ENCODE data around the gene AP2B1. TPM values are rescaled to one million over a fixed set of nuclear protein-coding genes. Genes with fewer than 3 reads are reported as not detected.

The AP2B1 gene
- total and polyA plus RNA-seq, 9 of the 15 experiments (the other 6 are each of a cell fraction or from before 2014, with no cell fraction given), result 60.1 to 287 (median 105) TPM

DNA sequence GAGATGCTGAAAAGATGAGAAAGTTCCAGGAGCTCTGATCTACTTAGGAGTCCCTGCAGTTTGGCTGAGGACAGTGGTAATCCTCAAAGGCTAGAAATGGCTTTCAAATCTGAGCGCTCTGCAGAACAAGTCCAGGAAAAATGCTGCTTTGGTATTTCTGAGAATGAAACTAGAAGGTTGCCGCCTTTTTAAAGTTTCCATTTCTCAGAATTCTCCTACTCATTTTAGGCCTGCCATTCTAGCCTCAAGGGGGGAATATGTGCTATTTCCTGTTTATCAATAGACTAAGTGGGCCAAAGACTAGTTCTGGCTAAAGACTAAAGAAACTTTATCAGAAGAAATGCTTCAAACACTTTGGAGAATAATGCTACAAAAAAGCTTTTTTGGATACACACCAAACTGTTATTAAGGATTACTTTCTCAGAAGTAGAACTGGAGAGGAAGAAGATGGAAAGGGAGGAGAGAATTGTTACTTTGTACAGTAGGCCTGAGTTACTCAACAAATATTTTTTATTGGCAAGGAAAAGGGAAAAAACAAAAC is 49.5 kb upstream of the AP2B1 start, which contains the start of gene SLFN12L (continued):
- TF ChIP-seq, protein P1, sequence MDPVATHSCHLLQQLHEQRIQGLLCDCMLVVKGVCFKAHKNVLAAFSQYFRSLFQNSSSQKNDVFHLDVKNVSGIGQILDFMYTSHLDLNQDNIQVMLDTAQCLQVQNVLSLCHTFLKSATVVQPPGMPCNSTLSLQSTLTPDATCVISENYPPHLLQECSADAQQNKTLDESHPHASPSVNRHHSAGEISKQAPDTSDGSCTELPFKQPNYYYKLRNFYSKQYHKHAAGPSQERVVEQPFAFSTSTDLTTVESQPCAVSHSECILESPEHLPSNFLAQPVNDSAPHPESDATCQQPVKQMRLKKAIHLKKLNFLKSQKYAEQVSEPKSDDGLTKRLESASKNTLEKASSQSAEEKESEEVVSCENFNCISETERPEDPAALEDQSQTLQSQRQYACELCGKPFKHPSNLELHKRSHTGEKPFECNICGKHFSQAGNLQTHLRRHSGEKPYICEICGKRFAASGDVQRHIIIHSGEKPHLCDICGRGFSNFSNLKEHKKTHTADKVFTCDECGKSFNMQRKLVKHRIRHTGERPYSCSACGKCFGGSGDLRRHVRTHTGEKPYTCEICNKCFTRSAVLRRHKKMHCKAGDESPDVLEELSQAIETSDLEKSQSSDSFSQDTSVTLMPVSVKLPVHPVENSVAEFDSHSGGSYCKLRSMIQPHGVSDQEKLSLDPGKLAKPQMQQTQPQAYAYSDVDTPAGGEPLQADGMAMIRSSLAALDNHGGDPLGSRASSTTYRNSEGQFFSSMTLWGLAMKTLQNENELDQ (CRISPR knock-in tag; IDR thresholded peaks at IDR 0.05; ENCODE audit: borderline replicate concordance), result no peak
- TF ChIP-seq L3MBTL2 (IDR thresholded peaks at IDR 0.05), result peak; percentile 21; the same call in 1 of the 2 replicates
- TF ChIP-seq HDAC1 (IDR thresholded peaks at IDR 0.05), result 0 out of 4 replicates have a peak, but pooled peaks of 1 of the 2 experiments have one; percentile 36
- TF ChIP-seq, protein P2, sequence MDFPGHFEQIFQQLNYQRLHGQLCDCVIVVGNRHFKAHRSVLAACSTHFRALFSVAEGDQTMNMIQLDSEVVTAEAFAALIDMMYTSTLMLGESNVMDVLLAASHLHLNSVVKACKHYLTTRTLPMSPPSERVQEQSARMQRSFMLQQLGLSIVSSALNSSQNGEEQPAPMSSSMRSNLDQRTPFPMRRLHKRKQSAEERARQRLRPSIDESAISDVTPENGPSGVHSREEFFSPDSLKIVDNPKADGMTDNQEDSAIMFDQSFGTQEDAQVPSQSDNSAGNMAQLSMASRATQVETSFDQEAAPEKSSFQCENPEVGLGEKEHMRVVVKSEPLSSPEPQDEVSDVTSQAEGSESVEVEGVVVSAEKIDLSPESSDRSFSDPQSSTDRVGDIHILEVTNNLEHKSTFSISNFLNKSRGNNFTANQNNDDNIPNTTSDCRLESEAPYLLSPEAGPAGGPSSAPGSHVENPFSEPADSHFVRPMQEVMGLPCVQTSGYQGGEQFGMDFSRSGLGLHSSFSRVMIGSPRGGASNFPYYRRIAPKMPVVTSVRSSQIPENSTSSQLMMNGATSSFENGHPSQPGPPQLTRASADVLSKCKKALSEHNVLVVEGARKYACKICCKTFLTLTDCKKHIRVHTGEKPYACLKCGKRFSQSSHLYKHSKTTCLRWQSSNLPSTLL (IDR thresholded peaks at IDR 0.05), result no peak

DNA sequence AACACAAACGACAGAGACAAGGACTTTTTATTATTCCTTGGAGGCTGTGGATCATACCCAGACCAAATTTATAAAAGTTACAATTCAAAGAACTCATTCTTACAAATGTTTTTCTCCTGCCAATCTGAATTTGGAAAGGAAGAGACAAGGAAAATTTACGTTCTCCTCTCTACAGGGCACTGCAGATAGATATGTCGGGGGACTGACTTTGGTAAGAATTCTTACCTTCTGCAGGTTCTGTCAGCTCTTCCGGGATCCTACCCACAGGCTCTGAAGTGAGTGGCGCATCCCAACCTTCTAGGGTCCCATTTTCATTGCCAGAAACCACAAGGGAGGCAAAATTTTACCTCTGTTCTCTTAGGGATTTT is 47.5 kb upstream of the AP2B1 start:
- in situ Hi-C loops (cut with MboI), result loop anchor here (5.0 kb wide), 2 partner anchors 227 to 367 kb away; no protein-coding TSS in a partner anchor
- no peak for FAIRE-seq
- TF ChIP-seq ZNF592 (IDR thresholded peaks at IDR 0.05), result 0 out of 2 replicates have a peak, but pooled peaks have one; percentile 23
- TF ChIP-seq, protein P2 (IDR thresholded peaks at IDR 0.05), result no peak
- no peak for TF ChIP-seq NRF1 (conservative IDR thresholded peaks at IDR 0.05 in 1 of 2, IDR thresholded peaks at IDR 0.05 in 1 of 2)
- TF ChIP-seq KLF10 (CRISPR knock-in tag; IDR thresholded peaks at IDR 0.05), result no peak
- 0 out of 2 replicates have a peak, but pooled peaks have one; percentile 1 for TF ChIP-seq SMARCE1 (IDR thresholded peaks at IDR 0.05)

More for the DNA sequence above, 47.5 kb upstream of the AP2B1 start:
- no peaks in the 10 kb centered on the region for H3K27me3 ChIP-seq (ENCODE audit: control insufficient read depth in 2 of 2, insufficient read depth in 2 of 2, low read length in 2 of 2)
- no peak overlapping the region for H3K27ac ChIP-seq (ENCODE audit: extremely low read depth, low read depth, low read length)
- 23% methylated on average over 5 of the region's 5 CpGs for WGBS (ENCODE audit: insufficient coverage, low coverage, missing lambda C conversion rate)
- ATAC-seq (peak; percentile 32), DNase-seq (ENCODE audit: extremely low read depth in 1 of 4, low spot score in 3 of 4) (no peak)
- H3K9me3 ChIP-seq (replicated peaks; ENCODE audit: control insufficient read depth, insufficient read depth, low read depth, low read length), result no peaks in the 10 kb centered on the region
- no peak overlapping the region for H3K4me3 ChIP-seq
- peak overlapping the region; percentile 86 for H2AFZ ChIP-seq (ENCODE audit: low read depth, low read length)
- no peaks in the 10 kb centered on the region for H3K36me3 ChIP-seq (ENCODE audit: control insufficient read depth, insufficient read depth, low read length)
- POLR2A ChIA-PET, result interaction anchor here (0.7 to 1.4 kb wide), 5 partner anchors 10 to 50 kb away, joined by 3 read pairs; no protein-coding TSS in a partner anchor
- H3K9me1 ChIP-seq (ENCODE audit: control insufficient read depth, insufficient read depth, low read length), result no peaks in the 10 kb centered on the region
- no peaks in the 10 kb centered on the region for H4K20me1 ChIP-seq (replicated peaks; ENCODE audit: control insufficient read depth, insufficient read depth, low read length)
- H3K79me2 ChIP-seq (ENCODE audit: control insufficient read depth, insufficient read depth, low read length), result no peaks in the 10 kb centered on the region
- BruUV-seq (replicated peaks), result no TSS peak
- H3K9ac ChIP-seq (ENCODE audit: insufficient read depth in 1 of 2, low read depth in 2 of 2, low read length in 2 of 2), result peak overlapping the region in 1 of 2 experiments; percentile 31; a peak in 2 of 4 replicates
- CTCF ChIA-PET (ENCODE audit: low intra/inter-chr PET ratio), result interaction anchor here (0.7 to 1.8 kb wide), 3 partner anchors 226 to 368 kb away, joined by 4 to 7 read pairs (median 6); no protein-coding TSS in a partner anchor
- H3K4me2 ChIP-seq (ENCODE audit: insufficient read depth, low read length), result peak overlapping the region; percentile 32
- intact Hi-C loops (cut with micrococcal nuclease), result loop anchor here (5.0 to 10.0 kb wide), 4 partner anchors 65 to 395 kb away; partner anchors contain the start of genes NLE1, SLFN12 and UNC45B
- H3K4me1 ChIP-seq (replicated peaks in 1 of 2; ENCODE audit: control insufficient read depth in 2 of 2, insufficient read depth in 2 of 2, low read length in 2 of 2), result peaks cover 10 to 36% of the 10 kb centered on the region in 2 experiments; a peak in 3 of 5 replicates

Data from K562 (cell line).